Prostate gland (tissue), 2 donors: ENCODE data around the gene TLR2.

ENCODE experiments used
- CTCF ChIP-seq, 4 experiments: fragments of 200-600 bp in 2 of 4; fragments of 450-650 bp in 2 of 4; sonication (generic) in 2 of 4; IDR thresholded peaks; 1 replicate in 3 of 4; 2 replicates in 1 of 4; pipeline ENCODE4 v1.5.1; 2016 to 2019; ENCODE audit warnings: antibody characterized with exemption in 4 of 4, mild to moderate bottlenecking in 2 of 4, moderate library complexity in 2 of 4
- POLR2AphosphoS5 ChIP-seq: sonication (generic); formaldehyde crosslinking; IDR thresholded peaks from one replicate; pipeline ENCODE4 v1.6.1; 2017; ENCODE audit warnings: antibody characterized with exemption

GRCh38 chr4:153663667-153664066 is 20.4 kb upstream of the TLR2 start:
- TF ChIP-seq CTCF (IDR thresholded peaks at IDR 0.05) (no peak), POLR2AphosphoS5 (no peak)
